ENCODE measurements around the gene CD79B.

Gene CD79B

GRCh38 chr17:63934183-63935112 is 2.3 kb upstream of the CD79B start:
- DNase-seq (ENCODE audit: low spot score), result no peak
- in situ Hi-C loops (cut with MboI; ENCODE audit: low pct_unique_long_range_greater_than_20kb, low sequenced_read_pairs, unreplicated experiment), result no loop called here
- TF ChIP-seq CTCF (IDR thresholded peaks at IDR 0.05; ENCODE audit: extremely low read depth, insufficient read depth, missing control alignments), result no peak

GRCh38 chr17:63933598-63933997 is 1.5 kb upstream of the CD79B start:
- in situ Hi-C loops (cut with MboI; ENCODE audit: low pct_unique_long_range_greater_than_20kb, low sequenced_read_pairs, unreplicated experiment), result no loop called here
- DNase-seq (ENCODE audit: low spot score), result no peak
- no peak for TF ChIP-seq CTCF (IDR thresholded peaks at IDR 0.05; ENCODE audit: extremely low read depth, insufficient read depth, missing control alignments)

GRCh38 chr17:63932721-63933120 is 590 bp upstream of the CD79B start:
- TF ChIP-seq CTCF (IDR thresholded peaks at IDR 0.05; ENCODE audit: extremely low read depth, insufficient read depth, missing control alignments), result no peak
- in situ Hi-C loops (cut with MboI; ENCODE audit: low pct_unique_long_range_greater_than_20kb, low sequenced_read_pairs, unreplicated experiment), result no loop called here
- DNase-seq (ENCODE audit: low spot score), result no peak

GRCh38 chr17:63930951-63931575 is 1.1 kb downstream of the CD79B start:
- no peak for TF ChIP-seq CTCF (IDR thresholded peaks at IDR 0.05; ENCODE audit: extremely low read depth, insufficient read depth, missing control alignments)
- peak; percentile 75 for DNase-seq (ENCODE audit: low spot score)
- in situ Hi-C loops (cut with MboI; ENCODE audit: low pct_unique_long_range_greater_than_20kb, low sequenced_read_pairs, unreplicated experiment), result no loop called here

- no peak for DNase-seq (ENCODE audit: low spot score)
- in situ Hi-C loops (cut with MboI; ENCODE audit: low pct_unique_long_range_greater_than_20kb, low sequenced_read_pairs, unreplicated experiment), result no loop called here
- TF ChIP-seq CTCF (IDR thresholded peaks at IDR 0.05; ENCODE audit: extremely low read depth, insufficient read depth, missing control alignments), result no peak
These were observed 2.0 kb downstream of the CD79B start for GRCh38 chr17:63929860-63930766.

Measured in GM13977 (cell line).